ENCODE data around the gene ASMTL.
"Not testable (repeated sequence)": the region's sequence is repeated elsewhere in the genome, so short reads cannot be mapped to it uniquely, and the experiment has no call there.

The ASMTL gene, protein sequence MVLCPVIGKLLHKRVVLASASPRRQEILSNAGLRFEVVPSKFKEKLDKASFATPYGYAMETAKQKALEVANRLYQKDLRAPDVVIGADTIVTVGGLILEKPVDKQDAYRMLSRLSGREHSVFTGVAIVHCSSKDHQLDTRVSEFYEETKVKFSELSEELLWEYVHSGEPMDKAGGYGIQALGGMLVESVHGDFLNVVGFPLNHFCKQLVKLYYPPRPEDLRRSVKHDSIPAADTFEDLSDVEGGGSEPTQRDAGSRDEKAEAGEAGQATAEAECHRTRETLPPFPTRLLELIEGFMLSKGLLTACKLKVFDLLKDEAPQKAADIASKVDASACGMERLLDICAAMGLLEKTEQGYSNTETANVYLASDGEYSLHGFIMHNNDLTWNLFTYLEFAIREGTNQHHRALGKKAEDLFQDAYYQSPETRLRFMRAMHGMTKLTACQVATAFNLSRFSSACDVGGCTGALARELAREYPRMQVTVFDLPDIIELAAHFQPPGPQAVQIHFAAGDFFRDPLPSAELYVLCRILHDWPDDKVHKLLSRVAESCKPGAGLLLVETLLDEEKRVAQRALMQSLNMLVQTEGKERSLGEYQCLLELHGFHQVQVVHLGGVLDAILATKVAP

DNA sequence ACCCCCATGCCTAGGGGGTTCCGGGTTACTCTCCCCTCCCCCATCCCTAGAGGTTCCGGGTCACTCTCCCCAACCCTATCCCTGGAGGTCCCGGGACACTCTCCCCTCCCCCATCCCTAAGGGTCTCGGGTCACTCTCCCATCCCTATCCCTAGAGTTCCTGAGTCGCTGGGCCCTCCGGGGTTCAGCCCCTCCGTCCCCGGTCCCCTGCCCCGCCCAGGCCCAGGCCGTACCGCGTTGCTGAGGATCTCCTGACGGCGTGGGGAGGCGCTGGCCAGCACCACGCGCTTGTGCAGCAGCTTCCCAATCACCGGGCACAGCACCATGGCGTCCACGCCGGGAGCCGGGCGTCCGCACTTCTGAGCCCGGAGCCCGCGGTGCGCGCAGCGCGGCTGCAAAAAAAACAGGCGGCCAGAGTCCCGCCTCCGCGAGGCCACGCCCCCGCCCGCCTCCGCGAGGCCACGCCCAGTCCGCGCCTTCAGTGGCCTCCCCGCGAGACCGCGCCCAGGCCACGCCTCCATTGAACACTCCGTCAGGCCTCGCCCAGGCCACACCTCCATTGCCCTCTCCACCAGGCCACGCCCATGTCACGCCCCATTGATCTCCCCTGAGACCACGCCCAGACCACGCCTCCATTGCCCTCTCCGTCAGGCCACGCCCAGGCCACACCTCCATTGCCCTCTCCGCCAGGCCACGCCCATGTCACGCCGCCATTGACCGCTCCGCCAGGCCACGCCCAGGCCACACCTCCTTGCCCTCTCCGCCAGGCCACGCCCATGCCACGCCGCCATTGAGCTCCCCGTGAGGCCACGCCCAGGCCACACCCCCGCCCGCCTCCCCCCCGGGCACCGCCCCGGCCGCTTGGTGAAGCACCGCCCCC lies at the start of gene ASMTL:
TSS of gene ASMTL (minus strand) at position 394 of the 879 bp plus-strand sequence. CDS start at position 325, 69 bp downstream.
- DNase-seq = no peak

DNA sequence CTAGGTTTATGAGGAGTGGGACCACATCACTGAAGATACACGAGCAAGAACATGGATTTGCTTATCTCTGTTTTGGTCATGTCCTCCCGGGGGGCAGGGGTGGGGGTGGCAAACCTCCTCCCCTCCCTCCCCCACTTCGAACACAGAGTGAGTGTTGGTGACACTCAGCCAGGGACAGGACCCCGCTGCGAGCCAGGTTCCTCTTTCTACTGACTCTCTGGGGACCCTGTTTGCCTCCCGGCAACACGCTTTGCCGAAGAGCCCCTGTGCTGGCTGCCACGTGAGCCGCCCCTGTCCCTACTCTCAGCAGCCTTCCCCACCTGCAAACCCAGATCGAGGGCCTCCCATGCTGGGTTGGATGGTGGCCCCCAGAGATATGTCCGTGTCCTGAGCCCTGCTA lies 49.5 kb upstream of the ASMTL start:
- no peak for DNase-seq

DNA sequence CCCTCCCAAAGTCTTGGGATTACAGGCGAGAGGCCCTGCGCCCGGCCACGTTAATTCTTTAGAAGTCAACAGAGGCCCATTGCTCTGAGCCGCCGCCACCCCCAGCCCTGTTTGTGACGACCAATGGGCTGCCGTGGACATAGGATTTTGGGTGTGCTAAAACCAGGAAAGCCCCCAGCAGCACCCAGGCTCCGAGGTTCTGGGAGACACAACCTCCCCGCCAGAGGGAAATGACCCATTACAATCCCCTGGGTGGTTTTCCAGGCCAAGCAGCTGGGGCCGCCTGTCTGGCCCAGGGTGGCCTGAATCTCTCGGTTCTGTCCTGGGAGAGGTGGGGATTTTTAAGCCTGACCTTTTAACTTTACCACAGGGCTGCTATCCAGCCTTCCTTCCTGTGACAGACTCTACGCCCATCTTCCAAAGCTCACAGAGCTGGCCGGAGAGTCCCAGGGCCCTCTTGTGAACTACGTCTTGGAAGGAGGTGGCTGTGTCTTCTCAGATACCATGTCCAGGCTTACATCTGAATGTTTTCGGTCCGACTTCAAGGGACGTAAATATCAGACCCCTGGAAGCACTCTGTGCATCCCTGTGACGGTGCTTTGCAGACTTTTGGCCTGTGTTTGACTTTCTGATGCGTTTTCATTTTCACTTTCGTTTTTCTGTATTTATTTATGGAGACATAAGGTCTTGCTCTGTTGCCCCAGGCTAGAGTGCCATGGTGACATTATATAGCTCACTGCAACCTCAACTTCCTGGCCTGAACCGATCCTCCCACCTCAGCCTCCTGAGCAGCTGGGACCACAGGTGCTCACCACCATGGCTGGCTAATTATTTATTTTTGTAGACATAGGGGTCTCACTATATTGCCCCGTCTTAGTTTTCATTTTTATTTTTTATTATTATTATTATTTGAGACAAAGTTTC lies 48.3 kb upstream of the ASMTL start:
- no peak for DNase-seq

DNA sequence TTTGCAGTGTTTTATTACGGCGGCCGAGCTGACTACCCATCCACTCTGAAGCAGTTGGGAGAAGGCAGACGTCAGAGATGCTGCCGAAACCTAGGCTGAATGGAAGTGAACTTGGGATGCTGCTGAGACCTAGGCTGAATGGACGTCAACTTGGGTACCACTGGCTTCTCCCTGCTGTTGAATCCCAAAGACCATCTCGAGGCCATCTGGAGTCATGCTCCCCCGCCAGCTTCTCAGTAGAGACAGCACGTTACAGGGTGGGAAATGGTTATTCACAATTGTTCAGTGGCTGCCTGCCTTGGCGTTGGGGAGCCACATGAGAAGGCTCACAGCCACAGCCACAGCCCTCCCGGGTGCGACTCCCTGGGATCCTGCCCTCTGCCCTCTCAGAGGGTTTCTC lies 43.4 kb upstream of the ASMTL start:
- no peak for DNase-seq

DNA sequence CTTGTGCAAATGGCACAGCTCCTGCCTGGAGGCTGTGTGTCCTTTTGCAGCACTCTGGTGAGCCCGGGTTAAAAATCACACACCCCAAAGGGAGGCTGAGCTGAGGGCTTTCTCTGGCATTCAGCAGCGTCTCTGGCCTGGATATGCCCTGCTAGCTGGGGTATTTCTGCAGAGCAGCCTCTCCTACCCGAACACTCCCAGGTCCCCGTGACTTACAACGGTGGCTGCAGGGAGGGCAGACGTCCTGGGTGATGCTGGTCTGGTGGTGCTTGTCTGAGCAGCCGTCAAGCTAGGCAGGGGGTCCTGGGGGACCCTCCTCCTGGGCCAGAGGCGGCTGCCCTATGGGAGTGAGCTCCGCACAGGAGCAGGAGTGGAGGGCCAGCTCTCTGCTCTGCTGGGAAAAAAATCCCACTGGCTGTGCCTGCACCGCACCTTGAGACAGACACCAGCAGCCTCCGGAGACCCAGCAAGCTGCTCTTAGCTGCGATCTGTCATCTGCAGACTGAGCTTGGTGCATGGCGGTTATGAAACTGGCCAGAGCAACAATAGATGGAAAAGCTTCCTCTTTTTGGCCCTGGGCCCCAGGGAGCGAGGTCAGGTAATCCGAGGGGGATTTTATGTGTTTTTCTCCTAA lies 41.3 kb upstream of the ASMTL start:
- DNase-seq = no peak

DNA sequence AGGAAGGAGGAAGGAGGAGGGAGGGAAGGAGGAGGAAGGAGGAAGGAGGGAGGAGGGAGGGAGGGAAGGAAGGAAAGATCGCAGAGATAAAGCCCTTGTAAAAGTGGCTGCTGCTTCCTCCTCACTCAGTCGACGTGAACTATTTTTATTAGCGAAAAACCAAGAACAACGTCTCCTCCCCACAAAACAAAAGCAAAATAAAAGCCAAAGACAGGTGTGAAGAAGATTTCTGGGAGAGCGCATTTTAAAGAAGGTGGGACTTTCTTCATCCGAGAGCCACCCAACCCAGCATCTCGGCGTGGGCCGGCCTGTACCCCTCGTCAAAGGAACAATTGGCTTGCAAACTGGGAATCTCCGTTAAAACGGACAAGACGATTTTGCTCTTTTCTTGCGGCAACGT lies 40.7 kb upstream of the ASMTL start:
- no peak for DNase-seq

DNA sequence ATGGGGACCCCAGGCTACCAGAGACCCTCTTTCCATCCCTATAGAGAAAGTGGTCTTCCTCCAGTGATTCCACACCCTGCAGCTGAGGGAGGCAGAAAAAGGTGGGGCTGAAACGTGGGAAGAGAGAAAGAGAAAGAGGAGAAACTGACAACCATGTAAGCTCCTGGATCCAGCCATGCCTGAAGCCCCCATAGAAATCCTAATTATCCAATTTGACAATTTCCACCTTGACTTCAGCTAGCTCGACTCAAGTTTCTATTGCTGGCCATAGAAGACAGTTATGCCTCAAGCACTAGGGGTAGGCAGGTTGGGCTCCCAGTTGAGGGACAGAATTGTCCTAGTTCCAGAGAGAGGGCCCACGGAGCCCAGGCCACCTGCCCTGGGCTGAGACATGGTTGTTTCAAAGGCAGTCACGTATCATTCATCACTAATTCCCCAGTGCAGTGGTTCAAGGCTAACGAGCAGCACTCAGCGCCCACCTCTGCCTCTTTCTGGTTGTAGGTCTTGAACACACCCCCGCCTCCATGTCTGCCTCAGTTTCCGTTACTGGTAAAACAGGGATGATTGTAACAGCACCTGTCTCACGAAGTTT lies 39.8 kb upstream of the ASMTL start:
- DNase-seq = no peak

DNA sequence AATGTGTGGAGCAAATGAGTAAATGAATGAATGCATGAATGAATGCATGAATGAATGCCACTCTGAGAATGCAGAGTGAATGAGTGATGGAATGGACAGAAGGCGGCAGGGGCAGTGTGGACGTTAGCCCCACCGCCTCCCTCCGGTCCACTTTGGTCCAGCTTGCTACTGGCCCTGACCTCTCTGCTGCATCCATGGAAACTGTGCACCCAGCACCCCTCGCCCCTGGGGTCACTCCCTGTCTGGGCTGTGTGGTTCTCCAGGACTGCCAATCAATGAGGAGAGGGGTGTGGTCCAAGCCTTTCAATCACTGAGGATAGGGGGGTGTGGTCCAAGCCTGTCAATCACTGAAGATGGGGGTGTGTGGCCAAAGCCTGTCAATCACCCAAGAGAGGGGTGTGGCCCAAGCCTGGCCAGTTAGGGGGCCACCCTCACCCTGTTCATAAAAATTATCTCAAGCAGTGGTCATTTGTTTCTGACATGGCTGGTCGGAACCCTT lies 39.2 kb upstream of the ASMTL start:
- DNase-seq = no peak

DNA sequence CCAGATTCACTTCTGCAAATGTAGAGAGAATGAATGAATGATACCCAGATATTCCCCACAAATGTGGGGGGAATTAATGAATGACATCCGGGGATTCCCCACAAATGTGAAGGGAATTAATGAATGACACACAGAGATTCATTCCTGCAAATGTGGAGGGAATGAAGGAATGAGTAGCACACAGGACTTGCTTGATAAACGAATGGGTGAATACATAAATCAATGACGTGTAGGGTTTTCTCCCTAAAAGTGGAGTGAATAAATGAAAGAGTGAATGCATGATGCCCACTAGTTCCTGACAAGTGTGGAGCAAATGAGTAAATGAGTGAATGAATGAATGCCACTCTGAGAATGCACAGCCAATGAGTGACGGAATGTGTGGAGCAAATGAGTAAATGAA lies 38.5 kb upstream of the ASMTL start:
- DNase-seq = not testable (repeated sequence)

DNA sequence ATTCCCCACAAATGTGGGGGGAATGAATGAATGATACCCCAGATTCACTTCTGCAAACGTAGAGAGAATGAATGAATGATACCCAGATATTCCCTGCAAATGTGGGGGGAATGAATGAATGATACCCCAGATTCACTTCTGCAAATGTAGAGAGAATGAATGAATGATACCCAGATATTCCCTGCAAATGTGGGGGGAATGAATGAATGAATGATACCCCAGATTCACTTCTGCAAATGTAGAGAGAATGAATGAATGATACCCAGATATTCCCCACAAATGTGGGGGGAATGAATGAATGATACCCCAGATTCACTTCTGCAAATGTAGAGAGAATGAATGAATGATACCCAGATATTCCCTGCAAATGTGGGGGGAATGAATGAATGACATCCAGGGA lies 38.0 kb upstream of the ASMTL start:
- not testable (repeated sequence) for DNase-seq

DNA sequence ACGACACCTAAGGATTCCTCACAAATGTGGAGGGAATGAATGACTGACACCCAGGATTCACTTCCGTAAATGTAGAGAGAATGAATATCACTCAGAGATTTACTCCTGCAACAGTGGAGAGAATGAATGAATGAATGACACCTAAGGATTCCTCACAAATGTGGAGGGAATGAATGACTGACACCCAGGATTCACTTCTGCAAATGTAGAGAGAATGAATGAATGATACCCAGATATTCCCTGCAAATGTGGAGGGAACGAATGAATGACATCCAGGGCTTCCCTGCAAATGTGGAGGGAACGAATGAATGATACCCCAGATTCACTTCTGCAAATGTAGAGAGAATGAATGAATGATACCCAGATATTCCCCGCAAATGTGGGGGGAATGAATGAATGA lies 36.6 kb upstream of the ASMTL start:
- not testable (repeated sequence) for DNase-seq

DNA sequence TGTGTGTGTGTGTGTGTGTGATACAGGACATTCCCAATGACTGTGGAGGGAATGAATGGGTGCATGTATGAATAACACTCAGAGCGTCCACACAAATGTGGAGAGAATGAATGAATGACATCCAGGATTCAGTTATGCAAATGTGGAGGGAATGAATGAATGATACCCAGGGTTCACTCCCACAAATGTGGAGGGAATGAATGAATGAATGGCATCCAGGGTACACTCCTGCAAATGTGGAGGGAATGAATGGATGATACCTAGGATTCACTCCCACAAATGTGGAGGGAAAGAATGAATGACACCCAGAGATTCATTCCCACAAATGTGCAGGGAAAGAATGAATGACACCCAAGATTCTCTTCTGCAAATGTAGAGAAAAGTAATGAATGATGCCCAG lies 36.0 kb upstream of the ASMTL start:
- DNase-seq = no peak

DNA sequence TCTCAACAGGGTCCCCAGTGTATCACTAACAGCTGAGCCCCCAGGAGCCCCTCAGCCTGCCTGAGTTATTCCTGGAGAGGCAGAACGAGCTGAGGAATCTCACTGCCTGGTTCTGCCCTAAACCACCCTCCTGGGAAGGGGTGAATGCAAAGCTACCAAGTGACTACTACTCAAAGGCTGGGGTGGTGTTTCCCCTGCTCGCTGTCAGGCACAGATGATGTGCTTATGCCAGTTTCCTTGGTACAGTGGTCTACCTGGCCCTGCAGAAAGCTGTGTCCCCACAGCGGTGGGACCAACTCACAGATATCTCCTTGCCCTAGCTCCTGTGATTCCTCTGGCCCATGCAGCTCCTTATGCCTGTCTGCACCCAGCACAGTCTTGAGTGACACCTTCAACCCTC lies 35.4 kb upstream of the ASMTL start:
- no peak for DNase-seq

DNA sequence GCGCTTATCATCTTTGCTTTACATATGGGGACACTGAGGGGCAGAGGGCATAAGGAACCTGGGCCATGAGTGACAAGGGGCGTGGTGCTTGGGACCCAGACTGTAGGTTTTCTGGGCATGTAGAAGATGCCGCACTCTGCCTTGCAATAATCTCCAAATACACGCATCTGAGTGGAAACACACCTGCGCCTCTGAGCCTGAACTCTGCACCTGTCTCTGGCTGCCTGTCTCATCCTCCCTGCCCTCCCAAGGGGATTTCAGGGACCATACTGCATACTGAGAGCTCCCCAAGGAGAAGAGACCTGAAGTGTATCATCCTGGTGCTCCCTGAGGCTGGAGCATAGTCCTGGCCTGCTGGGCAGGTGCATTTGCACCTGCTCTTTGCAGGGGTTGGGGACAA lies 34.7 kb upstream of the ASMTL start:
- DNase-seq = no peak

DNA sequence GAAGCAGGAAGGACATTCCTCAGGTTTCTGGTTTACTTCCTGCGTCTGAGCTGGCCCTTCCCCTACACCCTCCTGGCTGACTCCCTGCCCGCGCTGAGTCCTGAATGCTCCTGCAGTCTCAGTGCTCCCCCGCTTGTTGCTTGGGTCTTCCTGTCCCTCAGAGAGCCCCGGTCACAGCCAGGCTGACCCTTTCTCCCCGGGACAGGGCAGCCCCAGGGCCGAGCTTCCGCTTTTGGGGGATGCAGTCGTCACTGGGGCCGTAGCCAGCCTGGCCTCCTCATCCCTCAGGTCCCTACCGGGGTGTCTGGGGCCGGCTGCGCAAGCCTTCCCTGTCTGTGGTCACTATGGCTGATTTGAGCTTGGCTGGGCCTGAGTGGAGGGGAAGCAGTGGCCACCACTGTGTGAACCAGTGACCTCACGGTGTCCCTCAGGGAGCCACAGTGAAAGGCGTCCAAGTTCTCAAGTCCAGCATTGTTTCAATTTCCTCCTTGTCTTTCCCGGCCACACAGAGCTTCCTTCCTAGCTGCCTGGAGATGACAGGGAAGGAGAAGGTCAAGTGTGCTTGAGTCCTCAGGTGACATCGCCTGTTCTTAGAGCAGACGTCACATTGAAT lies 34.1 kb upstream of the ASMTL start:
- no peak for DNase-seq

DNA sequence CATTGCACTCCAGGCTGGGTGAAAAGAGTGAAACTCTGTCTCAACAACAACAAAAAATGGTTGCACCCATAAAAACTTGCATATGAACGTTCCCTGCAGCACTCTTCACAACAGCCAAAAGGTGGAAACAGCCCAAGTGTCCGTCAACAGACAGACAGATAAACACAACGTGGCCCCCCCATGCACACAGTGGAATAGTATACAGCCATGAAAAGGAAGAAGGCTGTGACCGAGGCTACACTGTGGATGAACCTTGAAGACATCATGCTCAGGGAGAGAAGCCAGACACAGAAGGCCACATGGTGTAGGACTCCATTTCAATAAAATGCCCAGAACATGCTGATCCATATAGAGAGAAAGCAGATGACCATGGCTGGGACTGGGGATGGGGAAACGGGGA lies 33.5 kb upstream of the ASMTL start:
- no peak for DNase-seq

DNA sequence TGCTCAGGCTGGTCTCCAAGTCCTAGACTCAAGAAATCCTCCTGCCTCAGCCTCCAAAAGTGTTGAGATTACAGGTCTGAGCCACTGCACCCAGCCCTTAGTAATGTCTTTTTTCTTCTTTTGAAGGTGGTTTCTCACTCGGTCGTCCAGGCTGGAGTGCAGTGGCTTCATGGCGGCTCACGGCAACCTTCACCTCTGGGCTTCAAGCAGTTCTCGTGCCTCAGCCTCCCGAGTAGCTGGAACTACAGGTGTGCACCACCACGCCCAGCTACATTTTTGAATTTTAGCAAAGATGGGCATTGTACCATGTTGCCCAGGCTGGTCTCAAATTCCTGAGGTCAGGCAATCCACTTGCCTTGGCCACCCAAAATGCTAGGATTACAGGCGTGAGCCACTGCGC lies 32.3 kb upstream of the ASMTL start:
- no peak for DNase-seq

DNA sequence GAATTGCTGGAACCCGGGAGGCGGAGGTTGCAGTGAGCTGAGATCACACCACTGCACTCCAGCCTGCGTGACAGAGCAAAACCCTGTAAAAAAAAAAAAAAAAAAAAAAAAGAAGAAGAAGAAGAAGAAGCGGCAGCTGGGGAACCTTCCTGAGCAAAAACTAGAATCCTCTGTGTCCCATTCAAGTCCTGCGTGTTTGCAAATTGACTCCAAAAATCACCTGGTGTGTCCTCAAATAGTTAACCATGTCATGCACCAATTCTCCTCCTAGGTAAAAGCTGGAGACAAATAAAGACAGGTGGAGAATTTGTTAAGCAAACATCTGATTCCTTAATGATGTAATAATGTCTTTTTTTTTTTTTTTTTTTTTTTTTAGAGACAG lies 31.9 kb upstream of the ASMTL start:
- DNase-seq = no peak

DNA sequence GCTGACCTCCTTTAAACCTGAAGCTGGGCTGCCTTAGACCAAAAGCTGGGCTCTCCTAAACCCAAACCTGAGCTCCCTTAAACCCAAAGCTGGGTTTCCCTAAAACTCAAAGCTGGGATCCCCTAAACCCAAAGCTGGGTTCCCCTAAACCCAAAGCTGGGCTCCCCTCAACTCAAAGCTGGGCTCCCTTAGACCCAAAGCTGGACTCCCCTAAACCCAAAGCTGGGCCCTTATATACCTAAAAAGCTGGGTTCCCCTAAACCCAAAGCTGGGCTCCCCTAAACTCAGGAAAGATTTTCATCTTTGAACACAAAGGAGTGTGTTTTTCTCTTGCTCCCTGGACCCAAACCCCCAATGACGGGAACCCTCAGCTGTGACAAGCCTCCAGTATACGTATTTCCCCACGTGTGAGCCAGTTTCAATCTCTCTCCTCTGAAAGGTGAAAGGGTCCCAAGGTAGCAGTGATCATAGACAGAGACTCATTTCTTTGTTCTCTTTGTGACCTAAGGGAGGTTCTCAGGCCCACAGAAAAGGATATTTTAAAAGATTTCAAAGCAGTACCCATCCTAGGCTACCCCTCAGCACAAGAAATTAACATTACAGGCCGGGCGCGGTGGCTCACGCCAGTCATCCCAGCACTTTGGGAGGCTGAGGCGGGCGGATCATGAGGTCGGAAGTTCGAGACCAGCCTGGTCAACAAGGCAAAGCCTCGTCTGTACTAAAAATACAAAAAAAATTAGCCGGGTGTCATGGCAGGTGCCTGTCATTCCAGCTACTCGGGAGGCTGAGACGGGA lies 31.3 kb upstream of the ASMTL start:
- no peak for DNase-seq

DNA sequence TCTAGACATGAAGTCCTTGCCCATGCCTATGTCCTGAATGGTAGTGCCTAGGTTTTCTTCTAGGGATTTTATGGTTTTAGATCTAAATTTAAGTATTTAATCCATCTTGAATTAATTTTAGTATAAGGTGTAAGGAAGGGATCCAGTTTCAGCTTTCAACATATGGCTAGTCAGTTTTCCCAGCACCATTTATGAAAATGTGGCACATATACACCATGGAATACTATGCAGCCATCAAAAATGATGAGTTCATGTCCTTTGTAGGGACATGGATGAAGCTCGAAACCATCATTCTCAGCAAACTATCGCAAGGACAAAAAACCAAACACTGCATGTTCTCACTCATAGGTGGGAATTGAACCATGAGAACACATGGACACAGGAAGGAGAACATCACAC lies 29.8 kb upstream of the ASMTL start:
- not testable (repeated sequence) for DNase-seq

Measured in NCI-H1105 (cell line).